SU-DHL-6 (cell line): ENCODE results near the gene SLC25A19.
A peak's percentile ranks its signal among the peaks of the same experiment; 100 is the strongest.

Experiments
- H2AFZ ChIP-seq: fragments of 200-600 bp; sonication (generic); 2 replicates; pipeline ENCODE4 v1.6.1; 2014; ENCODE audit warnings: low read depth, mild to moderate bottlenecking, moderate library complexity, mixed read lengths, antibody characterized with exemption, low read length; ENCODE audit not compliant: severe bottlenecking
- H3F3A ChIP-seq: fragments of 200-600 bp; shearing (Covaris generic); 2 replicates; pipeline ENCODE4 v1.6.0; 2016; ENCODE audit warnings: antibody characterized with exemption, mild to moderate bottlenecking; ENCODE audit not compliant: insufficient read depth
- H3K27ac ChIP-seq: fragments of 200-600 bp; sonication (generic); 2 replicates; pipeline ENCODE4 v1.5.1; 2016; ENCODE audit warnings: low read depth, mild to moderate bottlenecking, low read length, moderate library complexity, mixed read lengths
- H3K27me3 ChIP-seq: fragments of 200-600 bp; sonication (generic), shearing (Covaris generic); 2 replicates; pipeline ENCODE4 v1.6.0; 2014; ENCODE audit warnings: mild to moderate bottlenecking, low read length
- H3K36me3 ChIP-seq: fragments of 200-600 bp; sonication (generic); 2 replicates; pipeline ENCODE4 v1.6.1; 2014; ENCODE audit warnings: mild to moderate bottlenecking, low read length, mixed read lengths
- H3K4me2 ChIP-seq: fragments of 300-600, 200-600 bp; shearing (Covaris generic), sonication (generic); 2 replicates; pipeline ENCODE4 v1.6.0; 2014; ENCODE audit warnings: low read length, low read depth, mild to moderate bottlenecking; ENCODE audit not compliant: poor library complexity, severe bottlenecking
- H3K4me3 ChIP-seq: fragments of 200-600 bp; sonication (generic); 2 replicates; pipeline ENCODE4 v1.5.1; 2014; ENCODE audit warnings: antibody characterized with exemption, low read length, mild to moderate bottlenecking, mixed read lengths; ENCODE audit not compliant: insufficient read depth, poor library complexity, severe bottlenecking
- H3K79me2 ChIP-seq: fragments of 200-600 bp; sonication (generic); 2 replicates; pipeline ENCODE4 v1.6.1; 2014; ENCODE audit warnings: mild to moderate bottlenecking, low read length, moderate library complexity; ENCODE audit not compliant: insufficient read depth
- H3K9ac ChIP-seq: fragments of 200-600 bp; sonication (generic); 2 replicates; pipeline ENCODE4 v1.7.0; 2014; ENCODE audit warnings: mild to moderate bottlenecking, low read length
- H3K9me2 ChIP-seq: fragments of 200-600 bp; sonication (generic); replicated peaks from 2 replicates; pipeline ENCODE4 v1.6.1; 2014; ENCODE audit warnings: low read length; ENCODE audit not compliant: insufficient read depth
- H3K9me3 ChIP-seq: fragments of 200-600 bp; sonication (generic); 2 replicates; pipeline ENCODE4 v1.6.1; 2014; ENCODE audit warnings: low read length, mixed read lengths; ENCODE audit not compliant: insufficient read depth
- H4K20me1 ChIP-seq: fragments of 200-600 bp; sonication (generic); 2 replicates; pipeline ENCODE4 v1.6.1; 2014; ENCODE audit warnings: low read depth, mild to moderate bottlenecking, antibody characterized with exemption, low read length, moderate library complexity, mixed read lengths
- EZH2phosphoT487 ChIP-seq: fragments of 200-600 bp; sonication (generic), shearing (Covaris generic); conservative IDR thresholded peaks from 2 replicates; pipeline ENCODE4 v1.6.1; 2018; ENCODE audit warnings: mild to moderate bottlenecking, antibody characterized with exemption, low read length, moderate library complexity, mixed read lengths
- TF ChIP-seq, protein P1 (sequence below): fragments of 200-600 bp; sonication (generic); IDR thresholded peaks from one replicate; pipeline ENCODE4 v1.5.1; 2017; ENCODE audit warnings: antibody characterized with exemption, mild to moderate bottlenecking, low read length, moderate library complexity; ENCODE audit not compliant: insufficient read depth, poor library complexity, severe bottlenecking

SLC25A19 gene

DNA sequence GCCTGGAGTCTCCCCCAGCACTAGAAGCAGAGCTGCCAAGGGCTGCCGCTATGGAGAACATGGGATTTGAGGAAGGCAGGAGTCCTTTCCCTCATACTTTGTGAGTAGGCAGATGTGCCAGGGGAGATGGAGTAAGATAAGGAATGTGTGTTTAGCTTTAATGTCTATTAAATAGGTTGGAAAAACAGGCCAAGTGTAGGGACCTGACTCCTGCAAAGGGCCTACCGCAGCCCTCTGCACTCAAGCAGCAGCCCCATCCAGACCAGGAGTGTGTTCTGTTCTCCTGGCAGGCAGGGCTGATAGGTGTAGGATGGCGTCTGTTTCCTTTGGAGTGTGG is 16.4 kb downstream of the SLC25A19 start:
- peaks cover 33% of the 10 kb centered on the region for H3F3A ChIP-seq
- peaks cover 15% of the 10 kb centered on the region for H3K79me2 ChIP-seq
- no peak overlapping the region for H3K4me3 ChIP-seq
- no peaks in the 10 kb centered on the region for H4K20me1 ChIP-seq
- no peaks in the 10 kb centered on the region for H3K9me2 ChIP-seq
- H3K36me3 ChIP-seq, result 0 out of 2 replicates have a peak, but pooled peaks cover 2% of the 10 kb centered on the region
- H3K27ac ChIP-seq, result peak overlapping the region; percentile 82
- H3K27me3 ChIP-seq, result no peaks in the 10 kb centered on the region
- no peaks in the 10 kb centered on the region for H3K9me3 ChIP-seq
- no peak overlapping the region for H2AFZ ChIP-seq
- peak overlapping the region; percentile 54 for H3K4me2 ChIP-seq
- TF ChIP-seq, protein P1, sequence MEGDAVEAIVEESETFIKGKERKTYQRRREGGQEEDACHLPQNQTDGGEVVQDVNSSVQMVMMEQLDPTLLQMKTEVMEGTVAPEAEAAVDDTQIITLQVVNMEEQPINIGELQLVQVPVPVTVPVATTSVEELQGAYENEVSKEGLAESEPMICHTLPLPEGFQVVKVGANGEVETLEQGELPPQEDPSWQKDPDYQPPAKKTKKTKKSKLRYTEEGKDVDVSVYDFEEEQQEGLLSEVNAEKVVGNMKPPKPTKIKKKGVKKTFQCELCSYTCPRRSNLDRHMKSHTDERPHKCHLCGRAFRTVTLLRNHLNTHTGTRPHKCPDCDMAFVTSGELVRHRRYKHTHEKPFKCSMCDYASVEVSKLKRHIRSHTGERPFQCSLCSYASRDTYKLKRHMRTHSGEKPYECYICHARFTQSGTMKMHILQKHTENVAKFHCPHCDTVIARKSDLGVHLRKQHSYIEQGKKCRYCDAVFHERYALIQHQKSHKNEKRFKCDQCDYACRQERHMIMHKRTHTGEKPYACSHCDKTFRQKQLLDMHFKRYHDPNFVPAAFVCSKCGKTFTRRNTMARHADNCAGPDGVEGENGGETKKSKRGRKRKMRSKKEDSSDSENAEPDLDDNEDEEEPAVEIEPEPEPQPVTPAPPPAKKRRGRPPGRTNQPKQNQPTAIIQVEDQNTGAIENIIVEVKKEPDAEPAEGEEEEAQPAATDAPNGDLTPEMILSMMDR, result no peak
- TF ChIP-seq EZH2phosphoT487, result no peak
- peak overlapping the region; percentile 100 for H3K9ac ChIP-seq

DNA sequence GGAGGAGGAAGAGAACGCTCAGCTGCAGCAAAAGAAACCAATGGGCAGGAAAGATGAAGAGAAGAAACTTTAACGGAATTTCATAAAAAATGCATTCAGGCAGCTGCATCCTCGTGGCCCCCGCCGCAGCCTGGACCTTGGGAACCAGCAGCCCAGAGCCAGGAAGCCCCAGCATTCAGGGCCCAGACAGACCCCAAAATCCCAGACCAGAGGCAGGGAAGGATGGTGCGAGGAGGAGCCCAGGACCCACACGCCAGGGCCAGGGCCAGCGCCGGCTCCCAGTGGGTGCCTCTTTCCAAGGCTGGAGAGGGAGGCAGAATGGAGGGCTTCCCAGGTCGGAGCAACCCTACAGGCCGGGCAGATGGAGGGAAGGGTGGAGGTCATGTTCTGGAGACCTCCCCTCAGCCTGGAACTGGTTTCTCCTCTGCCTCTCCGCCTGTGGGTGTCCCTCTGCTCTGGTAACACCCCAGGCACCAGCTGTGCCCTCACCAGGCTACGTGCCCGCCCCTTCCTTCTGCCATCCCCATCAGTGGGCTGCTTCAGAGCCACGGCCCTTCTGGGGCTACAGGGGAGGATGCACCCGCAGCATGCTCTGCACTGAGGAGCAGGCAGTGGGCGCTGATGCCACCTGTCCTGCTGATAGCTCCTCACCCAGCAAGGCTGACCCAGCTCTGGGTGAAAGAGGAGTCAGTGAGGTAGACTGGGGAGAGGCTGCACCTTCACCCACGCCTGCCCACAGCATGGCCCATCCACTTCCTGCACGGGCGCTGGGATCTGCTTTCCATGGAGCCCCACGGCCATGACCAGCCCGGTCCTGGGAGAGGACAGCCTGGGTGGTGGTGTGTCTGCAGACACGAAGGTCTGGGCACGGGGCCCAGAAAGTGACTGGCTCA is 17.0 kb downstream of the SLC25A19 start:
- peak overlapping the region; percentile 54 for H3K4me2 ChIP-seq
- H3K27ac ChIP-seq, result peak overlapping the region; percentile 82
- peak overlapping the region; percentile 94 for H3K4me3 ChIP-seq
- peaks cover 33% of the 10 kb centered on the region for H3F3A ChIP-seq
- H4K20me1 ChIP-seq, result no peaks in the 10 kb centered on the region
- H3K9me3 ChIP-seq, result no peaks in the 10 kb centered on the region
- H3K27me3 ChIP-seq, result no peaks in the 10 kb centered on the region
- 0 out of 2 replicates have a peak, but pooled peaks cover 2% of the 10 kb centered on the region for H3K36me3 ChIP-seq
- TF ChIP-seq, protein P1, result peak; percentile 29
- no peak for TF ChIP-seq EZH2phosphoT487
- H3K79me2 ChIP-seq, result peaks cover 15% of the 10 kb centered on the region
- no peaks in the 10 kb centered on the region for H3K9me2 ChIP-seq
- H3K9ac ChIP-seq, result peak overlapping the region; percentile 100
- H2AFZ ChIP-seq, result no peak overlapping the region

DNA sequence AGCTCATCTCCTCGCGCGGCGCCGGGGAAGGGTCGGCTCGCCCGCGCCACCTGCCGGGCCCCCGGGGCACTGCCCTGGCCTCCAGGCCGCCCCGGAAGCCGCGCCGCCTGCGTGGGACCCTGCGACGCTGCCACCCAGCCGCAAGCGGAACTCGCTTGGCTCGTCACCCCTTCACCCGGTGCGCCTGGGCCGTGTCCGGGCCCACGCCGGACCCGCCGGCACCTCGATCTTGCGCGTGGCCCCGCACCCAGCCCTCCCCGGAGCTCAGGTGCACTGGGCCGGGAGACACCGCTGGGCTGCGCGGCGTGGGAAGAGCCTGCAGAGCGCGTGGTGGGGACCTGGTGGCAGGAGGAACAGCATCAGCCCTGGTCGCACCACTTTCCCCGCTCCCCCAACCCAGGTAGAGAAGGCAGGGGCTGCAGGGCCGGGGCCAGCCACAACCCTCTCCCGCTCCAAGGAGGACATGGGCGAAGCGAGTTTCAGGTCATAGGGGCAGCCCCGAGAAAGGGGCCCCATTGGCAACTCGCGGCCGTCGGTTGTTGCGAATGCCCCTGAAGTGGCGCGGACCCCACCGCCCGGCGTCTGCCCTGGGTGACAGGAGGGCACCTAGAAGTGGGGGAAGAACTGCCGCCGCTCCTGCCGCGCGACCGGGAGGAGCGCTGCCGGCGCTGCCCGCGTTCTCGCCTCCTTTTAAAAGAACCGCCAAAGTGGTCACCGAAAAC is 17.8 kb downstream of the SLC25A19 start:
- Histone ChIP-seq H3K79me2 (peaks cover 15% of the 10 kb centered on the region), H3K36me3 (0 out of 2 replicates have a peak, but pooled peaks cover 2% of the 10 kb centered on the region), H3K4me2 (peak overlapping the region; percentile 54), H3K9ac (peak overlapping the region; percentile 100), H3K27me3 (no peaks in the 10 kb centered on the region), H3K4me3 (peak overlapping the region; percentile 94), H2AFZ (peak overlapping the region; percentile 79), H4K20me1 (no peaks in the 10 kb centered on the region), H3K27ac (peak overlapping the region; percentile 82), H3K9me3 (no peaks in the 10 kb centered on the region), H3F3A (peaks cover 33% of the 10 kb centered on the region), H3K9me2 (no peaks in the 10 kb centered on the region)
- TF ChIP-seq, protein P1, result peak; percentile 42
- TF ChIP-seq EZH2phosphoT487, result no peak
